HG03571 (cell line): Measurements from ENCODE around the gene RBP4.

ENCODE experiments used
- ATAC-seq: cut with Tn5 transposase; IDR thresholded peaks from one replicate; pipeline ENCODE4 v1.9.1; 2021; ENCODE audit not compliant: unreplicated experiment

Gene RBP4

GRCh38 chr10:93601146-93601773, at the start of gene RBP4:
TSS of gene RBP4 (minus strand) at chr10:93601235. CDS start at chr10:93601028, 207 bp downstream.
- no peak for ATAC-seq

- no peak for ATAC-seq
Measured at GRCh38 chr10:93639791-93640190, 38.8 kb upstream of the RBP4 start.

- ATAC-seq: no peak
Measured at GRCh38 chr10:93630625-93631557, 29.9 kb upstream of the RBP4 start.

- ATAC-seq: no peak
Measured at GRCh38 chr10:93629647-93630305, 28.7 kb upstream of the RBP4 start.

- ATAC-seq: no peak
Measured at GRCh38 chr10:93628858-93629257, 27.8 kb upstream of the RBP4 start.

GRCh38 chr10:93622942-93623341, 21.9 kb upstream of the RBP4 start:
- no peak for ATAC-seq

- no peak for ATAC-seq
Measured at GRCh38 chr10:93620925-93621324, 19.9 kb upstream of the RBP4 start.

GRCh38 chr10:93615576-93616235, 14.7 kb upstream of the RBP4 start:
- ATAC-seq: no peak

- ATAC-seq: no peak
Measured at GRCh38 chr10:93614101-93614825, 13.2 kb upstream of the RBP4 start.

- ATAC-seq: no peak
Measured at GRCh38 chr10:93613126-93613525, 12.1 kb upstream of the RBP4 start.

- no peak for ATAC-seq
Measured at GRCh38 chr10:93612311-93612710, 11.3 kb upstream of the RBP4 start, which contains the start of gene PDE6C. TSS of gene PDE6C (plus strand) at chr10:93612537. CDS start at chr10:93612726, 189 bp downstream.

- ATAC-seq: no peak
Measured at GRCh38 chr10:93608421-93608820, 7.4 kb upstream of the RBP4 start.

- ATAC-seq: no peak
Measured at GRCh38 chr10:93604146-93604545, 3.1 kb upstream of the RBP4 start.

GRCh38 chr10:93603023-93603422, 2.0 kb upstream of the RBP4 start:
- no peak for ATAC-seq

- no peak for ATAC-seq
Measured at GRCh38 chr10:93601774-93602162, 733 bp upstream of the RBP4 start.

GRCh38 chr10:93600446-93601145, 439 bp downstream of the RBP4 start:
- ATAC-seq: no peak

- no peak for ATAC-seq
Measured at GRCh38 chr10:93599778-93600177, 1.3 kb downstream of the RBP4 start.

- no peak for ATAC-seq
Measured at GRCh38 chr10:93599335-93599734, 1.7 kb downstream of the RBP4 start.

GRCh38 chr10:93598157-93598556, 2.9 kb downstream of the RBP4 start:
- no peak for ATAC-seq

GRCh38 chr10:93597075-93597599, 3.9 kb downstream of the RBP4 start:
- no peak for ATAC-seq
